ENCODE measurements around the gene RAB29.

Gene RAB29

GRCh38 chr1:205805082-205805711 lies 29.9 kb upstream of the RAB29 start:
- no peak for DNase-seq (ENCODE audit: low spot score)
- TF ChIP-seq CTCF (IDR thresholded peaks at IDR 0.05; ENCODE audit: extremely low read depth, insufficient read depth, missing control alignments): no peak
- in situ Hi-C loops (cut with MboI; ENCODE audit: low pct_unique_long_range_greater_than_20kb, low sequenced_read_pairs, unreplicated experiment): no loop called here

GRCh38 chr1:205804605-205805004 lies 29.3 kb upstream of the RAB29 start:
- no peak for DNase-seq (ENCODE audit: low spot score)
- TF ChIP-seq CTCF (IDR thresholded peaks at IDR 0.05; ENCODE audit: extremely low read depth, insufficient read depth, missing control alignments): no peak
- in situ Hi-C loops (cut with MboI; ENCODE audit: low pct_unique_long_range_greater_than_20kb, low sequenced_read_pairs, unreplicated experiment): no loop called here

GRCh38 chr1:205803986-205804385 lies 28.7 kb upstream of the RAB29 start:
- no peak for DNase-seq (ENCODE audit: low spot score)
- TF ChIP-seq CTCF (IDR thresholded peaks at IDR 0.05; ENCODE audit: extremely low read depth, insufficient read depth, missing control alignments): no peak
- in situ Hi-C loops (cut with MboI; ENCODE audit: low pct_unique_long_range_greater_than_20kb, low sequenced_read_pairs, unreplicated experiment): no loop called here

GRCh38 chr1:205802060-205802459 lies 26.8 kb upstream of the RAB29 start:
- DNase-seq (ENCODE audit: low spot score): no peak
- TF ChIP-seq CTCF (IDR thresholded peaks at IDR 0.05; ENCODE audit: extremely low read depth, insufficient read depth, missing control alignments): no peak
- in situ Hi-C loops (cut with MboI; ENCODE audit: low pct_unique_long_range_greater_than_20kb, low sequenced_read_pairs, unreplicated experiment): no loop called here

- in situ Hi-C loops (cut with MboI; ENCODE audit: low pct_unique_long_range_greater_than_20kb, low sequenced_read_pairs, unreplicated experiment): no loop called here
- no peak for DNase-seq (ENCODE audit: low spot score)
- TF ChIP-seq CTCF (IDR thresholded peaks at IDR 0.05; ENCODE audit: extremely low read depth, insufficient read depth, missing control alignments): no peak
These were observed 25.9 kb upstream of the RAB29 start for GRCh38 chr1:205800981-205801703.

GRCh38 chr1:205800427-205800826 lies 25.1 kb upstream of the RAB29 start:
- in situ Hi-C loops (cut with MboI; ENCODE audit: low pct_unique_long_range_greater_than_20kb, low sequenced_read_pairs, unreplicated experiment): no loop called here
- DNase-seq (ENCODE audit: low spot score): no peak
- TF ChIP-seq CTCF (IDR thresholded peaks at IDR 0.05; ENCODE audit: extremely low read depth, insufficient read depth, missing control alignments): no peak
